K562 (cell line): ENCODE data around the gene TPMT. TPM values are rescaled to one million over a fixed set of nuclear protein-coding genes. Genes with fewer than 3 reads are reported as not detected.
"Not testable (repeated sequence)": the region's sequence is repeated elsewhere in the genome, so short reads cannot be mapped to it uniquely, and the experiment has no call there.

Source experiments
- ATAC-seq: fragments of 200-7000 bp; cut with Tn5 transposase; 3 replicates; pipeline ENCODE4 v1.9.1; 2020; ENCODE audit warnings: moderate library complexity
- BruUV-seq: library from RNA; stranded (reverse); fragments of 400-500 nt; replicated peaks from 2 replicates; lab custom pipeline; 2021; lab: Mats Ljungman, UMichigan
- CTCF ChIA-PET: fragments of 300-600 bp; formaldehyde crosslinking; extraction: SDS; loops from one replicate; lab custom pipeline; 2021; ENCODE audit warnings: low intra/inter-chr PET ratio; lab: Yijun Ruan, JAX
- POLR2A ChIA-PET: fragments of 300-600, 350-650 bp; sonication (Branson Sonifier 250); formaldehyde crosslinking; extraction: SDS; loops from one replicate; lab custom pipeline; 2021; ENCODE audit warnings: antibody characterized with exemption, inconsistent platforms; lab: Yijun Ruan, JAX
- DNase-seq, 4 experiments: peaks; one replicate each; pipeline versions ENCODE4 v3.0.0 to v3.0.0-alpha.2; 2011 to 2018; ENCODE audit warnings: low spot score in 3 of 4, mixed read lengths in 3 of 4; ENCODE audit errors: extremely low read depth in 1 of 4
- FAIRE-seq: peaks from 2 replicates; lab custom pipeline; 2011; peaks lifted over from hg19 to GRCh38; lab: Jason Lieb, UNC
- H2AFZ ChIP-seq: 2 replicates; pipeline ENCODE4 v1.6.0; 2011; ENCODE audit warnings: low read depth, low read length, control low read depth, inconsistent platforms
- H3K27ac ChIP-seq: fragments of 200-600 bp; 3 replicates; pipeline ENCODE4 v1.8.0; 2011; ENCODE audit warnings: low read depth, mild to moderate bottlenecking, control low read depth, inconsistent platforms, low read length, moderate library complexity, mixed read lengths; ENCODE audit errors: extremely low read depth
- H3K27me3 ChIP-seq, 2 experiments: fragments of 300-600 bp in 1 of 2; 2 replicates in 1 of 2; 3 replicates in 1 of 2; pipeline versions ENCODE4 v1.6.0 to v1.8.0; 2011; ENCODE audit warnings: inconsistent platforms in 2 of 2, low read length in 2 of 2, mild to moderate bottlenecking in 1 of 2, mixed read lengths in 1 of 2, moderate library complexity in 1 of 2; ENCODE audit not compliant: control insufficient read depth in 2 of 2, insufficient read depth in 2 of 2
- H3K36me3 ChIP-seq: fragments of 300-600 bp; 3 replicates; pipeline ENCODE4 v1.8.0; 2011; ENCODE audit warnings: mild to moderate bottlenecking, low read length, inconsistent platforms; ENCODE audit not compliant: control insufficient read depth, insufficient read depth
- H3K4me1 ChIP-seq, 2 experiments: fragments of 200-600 bp in 1 of 2; replicated peaks in 1 of 2; 2 replicates in 1 of 2; 3 replicates in 1 of 2; pipeline versions ENCODE4 v1.5.1 to v1.8.0; 2011; ENCODE audit warnings: inconsistent platforms in 2 of 2, low read length in 2 of 2, mild to moderate bottlenecking in 1 of 2, mixed read lengths in 1 of 2, moderate library complexity in 1 of 2; ENCODE audit not compliant: control insufficient read depth in 2 of 2, insufficient read depth in 2 of 2
- H3K4me2 ChIP-seq: 2 replicates; pipeline ENCODE4 v1.6.1; 2011; ENCODE audit warnings: low read length, control low read depth, inconsistent platforms, mixed read lengths; ENCODE audit not compliant: insufficient read depth
- H3K4me3 ChIP-seq: fragments of 200-600 bp; sonication (generic), shearing (Covaris generic); 2 replicates; pipeline ENCODE4 v1.5.1; 2016; ENCODE audit warnings: control low read depth, inconsistent platforms
- H3K79me2 ChIP-seq: fragments of 200-600 bp; 3 replicates; pipeline ENCODE4 v1.8.0; 2011; ENCODE audit warnings: low read length, inconsistent platforms; ENCODE audit not compliant: control insufficient read depth, insufficient read depth
- H3K9ac ChIP-seq, 2 experiments: 2 replicates each; pipeline versions ENCODE4 v1.6.0 to v1.6.1; 2011; ENCODE audit warnings: low read depth in 2 of 2, low read length in 2 of 2, control low read depth in 1 of 2, inconsistent platforms in 1 of 2, mild to moderate bottlenecking in 1 of 2, mixed read lengths in 1 of 2; ENCODE audit not compliant: insufficient read depth in 1 of 2
- H3K9me1 ChIP-seq: one replicate; pipeline ENCODE4 v1.6.0; 2011; ENCODE audit warnings: inconsistent platforms, mild to moderate bottlenecking, low read length, moderate library complexity; ENCODE audit not compliant: control insufficient read depth, insufficient read depth
- H3K9me3 ChIP-seq: replicated peaks from 2 replicates; pipeline ENCODE4 v1.5.1; 2011; ENCODE audit warnings: low read depth, low read length, inconsistent platforms; ENCODE audit not compliant: control insufficient read depth, insufficient read depth
- H4K20me1 ChIP-seq: replicated peaks from 2 replicates; pipeline ENCODE4 v1.6.1; 2011; ENCODE audit warnings: low read length, inconsistent platforms, mixed read lengths; ENCODE audit not compliant: control insufficient read depth, insufficient read depth
- ARID1B ChIP-seq: fragments of 450-650 bp; IDR thresholded peaks from 2 replicates; pipeline ENCODE4 v1.6.1; 2016; ENCODE audit warnings: antibody characterized with exemption, mild to moderate bottlenecking, inconsistent platforms
- CBFA2T3 ChIP-seq: fragments of 450-650 bp; IDR thresholded peaks from 2 replicates; pipeline ENCODE4 v1.6.1; 2017
- CTBP1 ChIP-seq: fragments of 450-650 bp; IDR thresholded peaks from 2 replicates; pipeline ENCODE4 v1.6.1; 2016; ENCODE audit warnings: borderline replicate concordance
- DPF2 ChIP-seq: fragments of 450-650 bp; IDR thresholded peaks from 2 replicates; pipeline ENCODE4 v1.6.1; 2016
- HDAC1 ChIP-seq, 2 experiments: fragments of 450-650 bp; IDR thresholded peaks; 2 replicates each; pipeline ENCODE4 v1.6.1; 2016 to 2017; ENCODE audit warnings: inconsistent platforms in 1 of 2, mild to moderate bottlenecking in 1 of 2, moderate library complexity in 1 of 2
- HDAC2 ChIP-seq: fragments of 450-650 bp; IDR thresholded peaks from 2 replicates; pipeline ENCODE4 v1.6.1; 2016; ENCODE audit warnings: mild to moderate bottlenecking
- KDM1A ChIP-seq, 2 experiments: fragments of 450-650 bp; IDR thresholded peaks; 2 replicates each; pipeline ENCODE4 v1.6.1; 2016; ENCODE audit warnings: mild to moderate bottlenecking in 2 of 2
- MECOM ChIP-seq: fragments of 250-450 bp; sonication (Bioruptor Pico); IDR thresholded peaks from 2 replicates; pipeline ENCODE4 v1.8.0; 2022; ENCODE audit warnings: inconsistent platforms
- MEIS2 ChIP-seq: fragments of 450-650 bp; IDR thresholded peaks from 2 replicates; pipeline ENCODE4 v1.6.1; 2014; ENCODE audit warnings: mild to moderate bottlenecking; ENCODE audit not compliant: partially characterized antibody
- MTA1 ChIP-seq: fragments of 450-650 bp; IDR thresholded peaks from 2 replicates; pipeline ENCODE4 v1.6.1; 2017; ENCODE audit warnings: borderline replicate concordance
- MTA2 ChIP-seq: fragments of 450-650 bp; IDR thresholded peaks from 2 replicates; pipeline ENCODE4 v1.6.1; 2016; ENCODE audit warnings: low read depth
- PBX2 ChIP-seq, 2 experiments: IDR thresholded peaks in 1 of 2; conservative IDR thresholded peaks in 1 of 2; 2 replicates each; pipeline ENCODE4 v1.6.1; 2016; ENCODE audit warnings: low read depth in 2 of 2, mild to moderate bottlenecking in 1 of 2, missing compliant biosample characterization in 1 of 2, missing genetic modification characterization in 1 of 2, moderate library complexity in 1 of 2
- PKNOX1 ChIP-seq: fragments of 450-650 bp; IDR thresholded peaks from 2 replicates; pipeline ENCODE4 v1.6.1; 2016
- RCOR1 ChIP-seq, 2 experiments: IDR thresholded peaks; 2 replicates each; pipeline ENCODE4 v1.6.1; 2012; ENCODE audit warnings: low read depth in 2 of 2, low read length in 2 of 2, borderline replicate concordance in 1 of 2, improper control_type of control experiment in 1 of 2
- SMARCA4 ChIP-seq: fragments of 450-650 bp; IDR thresholded peaks from 2 replicates; pipeline ENCODE4 v1.6.1; 2016
- SMARCE1 ChIP-seq: fragments of 450-650 bp; IDR thresholded peaks from 2 replicates; pipeline ENCODE4 v1.7.1; 2016; ENCODE audit warnings: mild to moderate bottlenecking
- SOX6 ChIP-seq: fragments of 450-650 bp; IDR thresholded peaks from 2 replicates; pipeline ENCODE4 v1.6.1; 2014; ENCODE audit warnings: mild to moderate bottlenecking
- SPI1 ChIP-seq: IDR thresholded peaks from 2 replicates; pipeline ENCODE4 v1.6.1; 2011; ENCODE audit warnings: low read depth, low read length, control low read depth, borderline replicate concordance
- TCF3 ChIP-seq: sonication (generic); formaldehyde crosslinking; IDR thresholded peaks from 2 replicates; pipeline ENCODE4 v1.4.0; 2020; ENCODE audit warnings: mild to moderate bottlenecking, missing genetic modification reagents
- TEAD4 ChIP-seq, 2 experiments: sonication (generic) in 1 of 2; formaldehyde crosslinking in 1 of 2; IDR thresholded peaks; 2 replicates each; pipeline versions ENCODE4 v1.6.1 to v1.8.0; 2012 to 2022; ENCODE audit warnings: borderline replicate concordance in 1 of 2, inconsistent platforms in 1 of 2, low read length in 1 of 2, mild to moderate bottlenecking in 1 of 2, missing genetic modification reagents in 1 of 2
- ZEB2 ChIP-seq: fragments of 450-650 bp; IDR thresholded peaks from 2 replicates; pipeline ENCODE4 v1.6.1; 2016
- ZNF445 ChIP-seq: fragments of 250-450 bp; sonication (Bioruptor Pico); IDR thresholded peaks from 2 replicates; pipeline ENCODE4 v1.4.0; 2020; ENCODE audit warnings: low read depth, mild to moderate bottlenecking, moderate library complexity
- WGBS: fragments of 100-300 bp; shearing (Covaris generic); methylation state at CpG from one replicate; pipeline ENCODE4 v1.1.6; 2016; ENCODE audit warnings: low coverage, mixed read lengths; ENCODE audit not compliant: insufficient coverage; ENCODE audit errors: missing lambda C conversion rate; 5-methylcytosine and 5-hydroxymethylcytosine counted together
- in situ Hi-C: fragments of 300-500 bp; cut with MboI; formaldehyde crosslinking; loops from 4 replicates; pipeline ENCODE4 v1.15.0; 2018; ENCODE audit warnings: inconsistent platforms, mixed read lengths
- intact Hi-C: fragments of 100-400 bp; cut with micrococcal nuclease; formaldehyde crosslinking; loops from 2 replicates; pipeline ENCODE4 v1.14.2; 2022
- polyA plus RNA-seq, 8 experiments: library from polyadenylated mRNA; depleted of rRNA in 4 of 8; stranded (reverse) in 5 of 8; unstranded in 3 of 8; fragments of >200 nt; fragmentation: Nextera tagmentation in 2 of 8; fragmentation: Illumina TruSeq in 1 of 8; extraction: Ambion mirVana in 2 of 8; extraction: Trizol in 1 of 8; gene quantifications; 2 replicates each; pipeline versions ENCODE4 v1.2.1 to v1.2.3, GENCODE V29; 2011 to 2014; ENCODE audit warnings: inconsistent platforms in 1 of 8, missing spikeins in 1 of 8
- total RNA-seq, 7 experiments: library from RNA; depleted of rRNA in 6 of 7; stranded (reverse); fragments of >200 nt in 6 of 7; fragmentation: Illumina TruSeq in 2 of 7; extraction: Trizol in 2 of 7; gene quantifications; 2 replicates each; pipeline versions ENCODE4 v1.2.1 to v1.2.3, GENCODE V29; 2011 to 2021; ENCODE audit warnings: low replicate concordance in 1 of 7

The TPMT gene
- total and polyA plus RNA-seq, 9 of the 15 experiments (the other 6 are each of a cell fraction or from before 2014, with no cell fraction given), result 24.2 to 67.4 (median 46.5) TPM

- BruUV-seq; H3K9ac ChIP-seq; H3K9me3 ChIP-seq; H3K27me3 ChIP-seq; H3K4me3 ChIP-seq; FAIRE-seq; in situ Hi-C loops; ATAC-seq; H3K27ac ChIP-seq; H3K4me1 ChIP-seq; H2AFZ ChIP-seq; H3K79me2 ChIP-seq; H3K9me1 ChIP-seq; intact Hi-C loops; DNase-seq; H4K20me1 ChIP-seq; CTCF ChIA-PET; H3K4me2 ChIP-seq; TF ChIP-seq TEAD4 (CRISPR knock-in tag; IDR thresholded peaks at IDR 0.05; ENCODE audit: borderline replicate concordance); PBX2 (CRISPR knock-in tag; IDR thresholded peaks at IDR 0.05; ENCODE audit: low read depth): not testable (repeated sequence)
- TF ChIP-seq ZNF445 (CRISPR knock-in tag), result peak; percentile 62; the same call in 1 of the 2 replicates
- peak; percentile 45; the same call in 1 of the 2 replicates for TF ChIP-seq MTA1
- peak; percentile 49; the same call in 1 of the 2 replicates for TF ChIP-seq SOX6
- 0 out of 2 replicates have a peak, but pooled peaks have one; percentile 13 for TF ChIP-seq MECOM
- TF ChIP-seq SMARCE1, result peak; percentile 84; the same call in 1 of the 2 replicates
- TF ChIP-seq RCOR1 (IDR thresholded peaks at IDR 0.05; ENCODE audit: borderline replicate concordance in 1 of 2, low read depth in 2 of 2, low read length in 2 of 2), result peak in 1 of 2 experiments; percentile 74; a peak in 2 of 4 replicates
- TF ChIP-seq CTBP1, result peak; percentile 90; the same call in 1 of the 2 replicates
- TF ChIP-seq PKNOX1, result peak; percentile 55; the same call in 1 of the 2 replicates
- TF ChIP-seq CBFA2T3, result peak; percentile 57
- peak; percentile 20; the same call in 1 of the 2 replicates for TF ChIP-seq TEAD4 (IDR thresholded peaks at IDR 0.05; ENCODE audit: low read length)
- peak; percentile 41; the same call in 1 of the 2 replicates for TF ChIP-seq MTA2
- TF ChIP-seq HDAC1 (IDR thresholded peaks at IDR 0.05), result peak in 1 of 2 experiments; percentile 39; a peak in 1 of 4 replicates
- TF ChIP-seq ZEB2, result 0 out of 2 replicates have a peak, but pooled peaks have one; percentile 30
- TF ChIP-seq MEIS2, result peak; percentile 60
- peak; percentile 25; the same call in 1 of the 2 replicates for TF ChIP-seq PBX2 (tag; conservative IDR thresholded peaks at IDR 0.05; ENCODE audit: low read depth)
- TF ChIP-seq ARID1B, result peak; percentile 78
- peak; percentile 19 to 44; a peak in 2 of 4 replicates for TF ChIP-seq KDM1A (IDR thresholded peaks at IDR 0.05)
- peak; percentile 59 for TF ChIP-seq SMARCA4
- 0 out of 2 replicates have a peak, but pooled peaks have one; percentile 26 for TF ChIP-seq HDAC2
- TF ChIP-seq DPF2, result 0 out of 2 replicates have a peak, but pooled peaks have one; percentile 28
- peak; percentile 42; the same call in 1 of the 2 replicates for TF ChIP-seq SPI1
- peak; percentile 40 for TF ChIP-seq TCF3 (CRISPR knock-in tag)
- 0% methylated on average over 4 of the region's 4 CpGs for WGBS
- peaks cover 26% of the 10 kb centered on the region; the same call in 2 of the 3 replicates for H3K36me3 ChIP-seq
- POLR2A ChIA-PET, result interaction anchor here (0.6 kb wide), 1 partner anchor 130 kb away, joined by 3 read pairs; no protein-coding TSS in a partner anchor
Observed at GRCh38 chr6:18176198-18176597, 21.3 kb upstream of the TPMT start.
